Upper lobe of left lung (tissue), 6 donors: Measurements from ENCODE around the gene C15orf39. TPM values are rescaled to one million over a fixed set of nuclear protein-coding genes. Genes with fewer than 3 reads are reported as not detected.

Experiments used
- ATAC-seq, 2 donors: fragments of 200-7000 bp; cut with Tn5 transposase; one replicate each; pipeline ENCODE4 v1.9.1; 2022; ENCODE audit warnings: mild to moderate bottlenecking in 2 of 2, moderate library complexity in 2 of 2; ENCODE audit not compliant: low FRiP score in 2 of 2
- DNase-seq, 2 donors: peaks; one replicate each; pipeline ENCODE4 v3.0.0-alpha.2; 2019 to 2020
- H3K27ac ChIP-seq, 4 donors: fragments of 200-600 bp; sonication (generic); one replicate each; pipeline ENCODE4 v1.5.1; 2016 to 2019
- H3K27me3 ChIP-seq, 4 donors: fragments of 200-600 bp; sonication (generic); one replicate each; pipeline ENCODE4 v1.5.1; 2017 to 2019
- H3K36me3 ChIP-seq, 4 donors: fragments of 200-600 bp; sonication (generic); one replicate each; pipeline ENCODE4 v1.5.1; 2016 to 2019
- H3K4me1 ChIP-seq, 4 donors: fragments of 200-600 bp; sonication (generic); one replicate each; pipeline ENCODE4 v1.5.1; 2018 to 2019
- H3K4me3 ChIP-seq, 4 donors: fragments of 200-600 bp; sonication (generic); one replicate each; pipeline ENCODE4 v1.5.1; 2017 to 2019; ENCODE audit warnings: mild to moderate bottlenecking in 2 of 4, moderate library complexity in 1 of 4
- H3K9me3 ChIP-seq, 4 donors: fragments of 200-600 bp; sonication (generic); one replicate each; pipeline ENCODE4 v1.5.1; 2018 to 2019
- CTCF ChIP-seq, 6 experiments: fragments of 450-650 bp in 4 of 6; fragments of 200-600 bp in 2 of 6; sonication (generic) in 2 of 6; IDR thresholded peaks; one replicate each; pipeline ENCODE4 v1.5.1; 2016 to 2019; ENCODE audit warnings: antibody characterized with exemption in 6 of 6
- EP300 ChIP-seq, 4 donors: sonication (generic); formaldehyde crosslinking; IDR thresholded peaks; one replicate each; pipeline ENCODE4 v1.5.1; 2017; ENCODE audit warnings: antibody characterized with exemption in 4 of 4, control low read depth in 2 of 4
- POLR2A ChIP-seq, 4 donors: fragments of 450-650 bp; IDR thresholded peaks; one replicate each; pipeline ENCODE4 v1.5.1; 2016 to 2017; ENCODE audit warnings: antibody characterized with exemption in 4 of 4, mild to moderate bottlenecking in 2 of 4
- POLR2AphosphoS5 ChIP-seq, 2 donors: sonication (generic); formaldehyde crosslinking; IDR thresholded peaks; one replicate each; pipeline ENCODE4 v1.5.1; 2017; ENCODE audit warnings: antibody characterized with exemption in 2 of 2
- WGBS, 2 donors: methylation state at CpG; one replicate each; pipeline ENCODE4 v1.1.5; 2017 to 2018; 5-methylcytosine and 5-hydroxymethylcytosine counted together
- total RNA-seq, 6 donors: library from RNA; depleted of rRNA in 4 of 6; stranded (reverse); fragments of >200 nt in 4 of 6; gene quantifications; one replicate each; pipeline versions ENCODE4 v1.1.0 to v1.2.1, GENCODE V29; 2016 to 2021
- donor health status: DM: no; HTN: no; CAD: no; lungs with moderate emphysema.
- donor health status: DM: no; HTN: yes; CAD: no; lungs with severe emphysema.

Gene C15orf39
- total RNA-seq, 6 donors from 2014 or later: 25.4 to 44.6 (median 37.5) TPM

- DNase-seq (no peak), ATAC-seq (no peak)
- Histone ChIP-seq H3K27ac (no peak overlapping the region), H3K4me3 (no peak overlapping the region), H3K27me3 (no peaks in the 10 kb centered on the region), H3K36me3 (no peaks in the 10 kb centered on the region), H3K9me3 (no peaks in the 10 kb centered on the region), H3K4me1 (peaks cover 0 to 16% (median 4%) of the 10 kb centered on the region in 4 donors)
- no peak for TF ChIP-seq CTCF (IDR thresholded peaks at IDR 0.05)
- TF ChIP-seq EP300 (IDR thresholded peaks at IDR 0.05): no peak
- TF ChIP-seq POLR2A (IDR thresholded peaks at IDR 0.05): no peak
- no peak for TF ChIP-seq POLR2AphosphoS5 (IDR thresholded peaks at IDR 0.05)
- whole genome bisulfite sequencing, 2 donors: 83 to 95% methylated on average over 3 of the region's 3 CpGs
Measured at GRCh38 chr15:75193976-75194375, 7.7 kb upstream of the C15orf39 start.

DNA sequence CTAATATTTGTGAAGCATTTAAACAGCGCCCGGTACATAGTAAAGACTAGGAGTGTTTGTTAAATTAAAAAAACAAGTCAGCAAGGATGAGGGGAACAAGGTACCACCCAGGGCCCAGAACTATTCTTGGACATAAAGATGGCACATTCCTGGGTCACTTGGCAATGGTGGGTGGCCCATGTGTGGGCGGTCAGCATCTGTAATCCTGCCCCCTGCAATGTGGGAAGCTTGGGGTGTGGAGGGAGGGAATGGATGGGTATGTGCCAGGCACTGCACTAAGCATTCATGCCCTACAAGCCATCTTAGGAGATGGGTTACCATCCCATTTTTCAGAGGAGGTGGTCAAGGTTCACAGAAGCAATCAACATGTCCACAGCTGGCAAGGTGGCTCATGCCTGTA, 7.3 kb upstream of the C15orf39 start:
- ATAC-seq (no peak), DNase-seq (no peak)
- Histone ChIP-seq H3K27ac (no peak overlapping the region), H3K27me3 (no peaks in the 10 kb centered on the region), H3K36me3 (no peaks in the 10 kb centered on the region), H3K4me1 (peaks cover 0 to 16% (median 4%) of the 10 kb centered on the region in 4 donors), H3K4me3 (no peak overlapping the region), H3K9me3 (no peaks in the 10 kb centered on the region)
- TF ChIP-seq POLR2A (IDR thresholded peaks at IDR 0.05): no peak
- TF ChIP-seq POLR2AphosphoS5 (IDR thresholded peaks at IDR 0.05): no peak
- no peak for TF ChIP-seq CTCF (IDR thresholded peaks at IDR 0.05)
- 97 to 98% methylated on average over 3 of the region's 3 CpGs for WGBS, 2 donors

- Histone ChIP-seq H3K4me3 (no peak overlapping the region), H3K27ac (no peak overlapping the region), H3K4me1 (peaks cover 2 to 21% (median 9%) of the 10 kb centered on the region in 4 donors), H3K36me3 (no peaks in the 10 kb centered on the region), H3K27me3 (no peaks in the 10 kb centered on the region), H3K9me3 (no peaks in the 10 kb centered on the region)
- no peak for TF ChIP-seq POLR2AphosphoS5 (IDR thresholded peaks at IDR 0.05)
- TF ChIP-seq CTCF (IDR thresholded peaks at IDR 0.05): no peak
- TF ChIP-seq POLR2A (IDR thresholded peaks at IDR 0.05): peak in 1 of 4 donors; percentile 11
- ATAC-seq (no peak), DNase-seq (no peak)
- 35 to 61% methylated on average over 1 to 13 of the region's 13 CpGs for WGBS, 2 donors
Measured at GRCh38 chr15:75195122-75195765, 6.4 kb upstream of the C15orf39 start.

DNA sequence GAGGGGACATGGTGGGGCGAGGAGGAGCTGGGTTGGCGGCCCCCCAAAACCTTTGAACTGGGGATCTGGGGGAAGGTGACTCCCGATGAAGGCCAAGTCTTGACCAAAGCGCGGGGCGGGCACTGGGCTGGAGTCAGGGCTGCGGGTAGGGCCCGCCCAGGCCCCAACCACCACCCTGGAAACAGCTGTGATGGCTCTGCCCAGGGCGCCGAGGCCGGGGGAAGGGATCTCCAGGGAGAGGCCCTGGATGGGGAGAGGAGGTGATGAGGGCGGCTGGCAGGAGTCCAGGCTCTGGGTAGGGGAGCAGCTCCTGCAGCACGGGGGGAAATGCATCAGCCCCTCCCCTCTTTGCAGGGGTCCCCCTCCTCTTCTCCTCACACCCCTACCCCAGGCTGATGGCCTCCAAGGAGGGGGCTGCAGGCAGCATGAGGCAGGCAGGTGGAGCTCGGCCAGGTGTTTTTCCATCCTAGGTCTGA, 5.9 kb upstream of the C15orf39 start:
- H3K27me3 ChIP-seq: no peaks in the 10 kb centered on the region
- 50 to 54% methylated on average over 11 to 14 of the region's 14 CpGs for WGBS, 2 donors

More for the DNA sequence above, 5.9 kb upstream of the C15orf39 start:
- Histone ChIP-seq H3K4me3 (no peak overlapping the region), H3K36me3 (no peaks in the 10 kb centered on the region), H3K9me3 (no peaks in the 10 kb centered on the region), H3K4me1 (peaks cover 7 to 26% (median 14%) of the 10 kb centered on the region in 4 donors), H3K27ac (no peak overlapping the region)
- ATAC-seq (no peak), DNase-seq (no peak)
- TF ChIP-seq POLR2AphosphoS5 (IDR thresholded peaks at IDR 0.05): no peak
- TF ChIP-seq CTCF (IDR thresholded peaks at IDR 0.05): no peak
- no peak for TF ChIP-seq POLR2A (IDR thresholded peaks at IDR 0.05)
- no peak for TF ChIP-seq EP300 (IDR thresholded peaks at IDR 0.05)
